ENCODE results near the gene PRSS50. TPM values are rescaled to one million over a fixed set of nuclear protein-coding genes. Genes with fewer than 3 reads are reported as not detected.
A peak's percentile ranks its signal among the peaks of the same experiment; 100 is the strongest.

PRSS50 gene
- total RNA-seq, 6 experiments from 2014 or later: 0.07 to 0.42 (median 0.13) TPM; not detected in 2

DNA sequence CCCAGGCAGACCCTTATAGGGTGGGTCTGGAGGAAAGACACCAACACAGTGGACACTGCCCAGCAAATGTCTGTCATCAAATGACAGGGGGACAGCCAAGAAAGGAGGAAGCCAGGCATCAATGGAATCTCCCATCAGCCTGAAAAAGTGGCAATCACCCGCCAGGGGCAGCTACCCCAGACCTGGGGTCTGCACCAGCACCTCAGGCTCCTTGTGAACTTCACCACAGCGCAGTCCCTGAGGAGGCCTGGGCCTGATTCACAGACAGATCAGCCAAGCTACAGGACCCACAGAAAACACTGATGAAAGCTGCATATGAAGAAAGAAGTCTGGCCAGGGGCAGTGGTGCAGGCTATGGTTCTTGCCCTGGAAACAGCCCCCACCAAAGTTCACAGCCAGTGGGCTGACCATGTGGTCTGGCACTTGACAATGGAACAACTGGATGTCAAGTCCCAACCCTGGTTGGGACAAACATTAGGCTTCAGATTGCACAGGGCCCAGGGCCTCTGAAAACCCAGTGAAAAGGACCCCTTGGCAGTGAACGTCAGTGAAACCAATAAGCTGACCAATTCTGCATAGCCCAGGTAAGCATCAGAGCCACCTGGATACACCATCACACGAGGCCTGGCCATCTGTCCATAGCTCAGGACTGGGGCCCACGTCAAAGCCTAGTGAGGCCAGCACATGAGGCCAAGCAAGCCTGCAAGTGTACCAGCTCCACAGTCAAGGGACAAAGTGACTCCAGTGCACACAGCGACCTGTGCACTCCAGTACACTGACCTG lies 53.3 kb downstream of the PRSS50 start:
- Histone ChIP-seq H3K27ac (no peak overlapping the region), H3K9me3 (no peaks in the 10 kb centered on the region), H3K36me3 (no peaks in the 10 kb centered on the region), H3K4me3 (no peak overlapping the region), H3K4me1 (peaks cover 0 to 20% (median 9%) of the 10 kb centered on the region in 4 donors), H3K27me3 (no peaks in the 10 kb centered on the region)
- peak in 2 of 3 donors; percentile 18 to 42 for DNase-seq
- TF ChIP-seq, protein P1, sequence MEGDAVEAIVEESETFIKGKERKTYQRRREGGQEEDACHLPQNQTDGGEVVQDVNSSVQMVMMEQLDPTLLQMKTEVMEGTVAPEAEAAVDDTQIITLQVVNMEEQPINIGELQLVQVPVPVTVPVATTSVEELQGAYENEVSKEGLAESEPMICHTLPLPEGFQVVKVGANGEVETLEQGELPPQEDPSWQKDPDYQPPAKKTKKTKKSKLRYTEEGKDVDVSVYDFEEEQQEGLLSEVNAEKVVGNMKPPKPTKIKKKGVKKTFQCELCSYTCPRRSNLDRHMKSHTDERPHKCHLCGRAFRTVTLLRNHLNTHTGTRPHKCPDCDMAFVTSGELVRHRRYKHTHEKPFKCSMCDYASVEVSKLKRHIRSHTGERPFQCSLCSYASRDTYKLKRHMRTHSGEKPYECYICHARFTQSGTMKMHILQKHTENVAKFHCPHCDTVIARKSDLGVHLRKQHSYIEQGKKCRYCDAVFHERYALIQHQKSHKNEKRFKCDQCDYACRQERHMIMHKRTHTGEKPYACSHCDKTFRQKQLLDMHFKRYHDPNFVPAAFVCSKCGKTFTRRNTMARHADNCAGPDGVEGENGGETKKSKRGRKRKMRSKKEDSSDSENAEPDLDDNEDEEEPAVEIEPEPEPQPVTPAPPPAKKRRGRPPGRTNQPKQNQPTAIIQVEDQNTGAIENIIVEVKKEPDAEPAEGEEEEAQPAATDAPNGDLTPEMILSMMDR (IDR thresholded peaks at IDR 0.05): no peak
- TF ChIP-seq POLR2A (IDR thresholded peaks at IDR 0.05): no peak
- intact Hi-C loops (cut with DNase I): no loop called here
- 100% methylated on average over 1 of the region's 6 CpGs for WGBS (ENCODE audit: insufficient coverage, low coverage, low lambda C conversion rate, missing lambda C conversion rate)
- ATAC-seq: no peak

DNA sequence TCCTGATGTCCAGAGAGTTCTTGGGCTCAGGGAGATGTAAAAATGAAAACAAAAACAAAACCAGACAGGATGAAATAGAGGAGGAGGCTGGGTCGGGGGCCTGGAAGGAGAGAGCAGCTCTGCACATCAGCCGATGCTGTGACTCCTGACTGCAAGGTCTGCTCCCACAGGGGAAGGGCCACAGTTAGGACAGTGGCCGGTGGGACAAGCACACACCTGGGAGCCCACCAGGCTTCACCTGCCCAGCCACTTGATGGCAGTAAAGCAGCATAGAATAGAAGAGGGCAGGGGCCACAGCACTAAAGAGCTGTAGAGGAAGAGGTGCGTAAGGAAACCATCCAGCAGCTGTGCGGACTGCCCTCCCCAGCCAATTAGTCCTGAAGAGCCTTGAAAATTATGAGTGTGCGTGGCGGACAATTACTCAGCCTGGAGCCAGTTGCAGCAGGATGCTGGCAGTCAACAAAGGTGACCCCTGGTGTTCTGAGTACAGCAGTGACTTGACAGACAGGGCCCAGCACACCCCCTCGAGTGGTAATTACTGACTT lies 54.0 kb downstream of the PRSS50 start:
- TF ChIP-seq, protein P1 (IDR thresholded peaks at IDR 0.05): peak; percentile 16 to 44 (median 20)
- TF ChIP-seq POLR2A (IDR thresholded peaks at IDR 0.05): no peak
- intact Hi-C loops (cut with DNase I): no loop called here
- peak in 2 of 4 donors; percentile 13 to 32 for ATAC-seq

GRCh38 chr3:46662771-46663551 lies 54.7 kb downstream of the PRSS50 start:
- TF ChIP-seq, protein P1 (IDR thresholded peaks at IDR 0.05): no peak
- no peak for TF ChIP-seq POLR2A (IDR thresholded peaks at IDR 0.05)
- H3K4me3 ChIP-seq: no peak overlapping the region
- peaks cover 0 to 20% (median 9%) of the 10 kb centered on the region in 4 donors for H3K4me1 ChIP-seq
- no peaks in the 10 kb centered on the region for H3K27me3 ChIP-seq
- intact Hi-C loops (cut with DNase I): no loop called here
- DNase-seq: peak; percentile 37 to 83 (median 53)
- WGBS (ENCODE audit: insufficient coverage, low coverage, low lambda C conversion rate, missing lambda C conversion rate): 26% methylated on average over 8 of the region's 17 CpGs
- H3K27ac ChIP-seq: no peak overlapping the region
- no peaks in the 10 kb centered on the region for H3K9me3 ChIP-seq
- no peaks in the 10 kb centered on the region for H3K36me3 ChIP-seq
- peak in 1 of 4 donors; percentile 50 for ATAC-seq

More for the DNA sequence above, 54.0 kb downstream of the PRSS50 start:
- H3K4me3 ChIP-seq: no peak overlapping the region
- H3K27me3 ChIP-seq: no peaks in the 10 kb centered on the region
- H3K9me3 ChIP-seq: no peaks in the 10 kb centered on the region
- 43% methylated on average over 3 of the region's 8 CpGs for WGBS (ENCODE audit: insufficient coverage, low coverage, low lambda C conversion rate, missing lambda C conversion rate)
- no peaks in the 10 kb centered on the region for H3K36me3 ChIP-seq
- H3K27ac ChIP-seq: no peak overlapping the region
- peaks cover 0 to 20% (median 9%) of the 10 kb centered on the region in 4 donors for H3K4me1 ChIP-seq
- DNase-seq: peak in 2 of 3 donors; percentile 44 to 45

Small RNAs within 50 kb of the gene (small RNA-seq; reads per million reads assigned to genes)
- gene PRSS45: 0 reads per million in 2 experiments

Other genes starting within 250 kb of the PRSS50 start
- gene RTP3, start 219.9 kb downstream of the PRSS50 start, total RNA-seq: 10 to 100 TPM; 12.2 to 29.0 (median 20.9) TPM
- 1 to 10 TPM; 4.3 to 8.9 (median 6.1) TPM for gene LRRC2, start 151.6 kb downstream of the PRSS50 start, total RNA-seq
- not detected for gene FAM240A, start 105.3 kb downstream of the PRSS50 start, total RNA-seq
- 10 to 100 TPM; 12.3 to 19.1 (median 15.9) TPM for gene ALS2CL, start 24.2 kb downstream of the PRSS50 start, total RNA-seq
- under 1 TPM; 0.21 to 0.79 (median 0.34) TPM for gene TMIE, start 16.5 kb downstream of the PRSS50 start, total RNA-seq
- 1 to 10 TPM in 3 of 6 experiments, under 1 TPM in 3; 0.37 to 2.0 (median 1.00) TPM for gene MYL3, start 145.6 kb upstream of the PRSS50 start, total RNA-seq
- 10 to 100 TPM in 5 of 6 experiments, 1 to 10 TPM in 1; 6.1 to 32.5 (median 16.0) TPM for gene PTH1R, start 159.9 kb upstream of the PRSS50 start, total RNA-seq

Data from right lobe of liver (tissue), 6 donors.